Spleen (tissue), 7 donors: Measurements from ENCODE around the gene CUL9.

Experiments
- CTCF ChIP-seq, 11 experiments: fragments of 200-600 bp in 7 of 11; fragments of 450-650 bp in 4 of 11; sonication (generic) in 4 of 11; IDR thresholded peaks in 8 of 11; conservative IDR thresholded peaks in 3 of 11; 1 replicate in 7 of 11; 2 replicates in 4 of 11; pipeline versions ENCODE4 v1.4.0 to v1.8.0; 2016 to 2021; ENCODE audit warnings: antibody characterized with exemption in 11 of 11, inconsistent platforms in 4 of 11, mild to moderate bottlenecking in 1 of 11
- POLR2A ChIP-seq, 3 donors: fragments of 450-650 bp; IDR thresholded peaks; one replicate each; pipeline ENCODE4 v1.5.1; 2017; ENCODE audit warnings: antibody characterized with exemption in 3 of 3, mild to moderate bottlenecking in 1 of 3
- POLR2AphosphoS5 ChIP-seq, 3 donors: sonication (generic); formaldehyde crosslinking; IDR thresholded peaks; one replicate each; pipeline ENCODE4 v1.5.1; 2017; ENCODE audit warnings: antibody characterized with exemption in 3 of 3
- donor health status: DM: no; HTN: no; CAD: no; lungs with moderate emphysema.
- donor health status: DM: no; HTN: no; CAD: no.
- donor health status: DM: no; HTN: no; CAD: no.

GRCh38 chr6:43242908-43243663 lies 61.1 kb downstream of the CUL9 start, which contains the start of gene TTBK1:
- TF ChIP-seq CTCF (IDR thresholded peaks at IDR 0.05 in 8 of 11, conservative IDR thresholded peaks at IDR 0.05 in 3 of 11) (no peak), POLR2A (IDR thresholded peaks at IDR 0.05) (no peak), POLR2AphosphoS5 (IDR thresholded peaks at IDR 0.05) (no peak)
